Calu3 (cell line): ENCODE results near the gene MED12L. TPM values are rescaled to one million over a fixed set of nuclear protein-coding genes. Genes with fewer than 3 reads are reported as not detected.

Experiments
- BruUV-seq: library from RNA; stranded (reverse); fragments of 400-500 nt; replicated peaks from 2 replicates; lab custom pipeline; 2021; lab: Mats Ljungman, UMichigan
- CTCF ChIA-PET: fragments of 300-600 bp; sonication (Branson Sonifier 250); formaldehyde crosslinking; loops from one replicate; lab custom pipeline; 2022; ENCODE audit warnings: antibody characterized with exemption; lab: Charles Lee
- DNase-seq: peaks from one replicate; pipeline ENCODE4 v3.0.0; 2022
- H3K27ac Mint-ChIP-seq: one replicate; pipeline ENCODE4 v1.8.0; 2022; ENCODE audit warnings: mixed read lengths; ENCODE audit not compliant: unreplicated experiment
- H3K27me3 Mint-ChIP-seq: one replicate; pipeline ENCODE4 v1.8.0; 2022; ENCODE audit warnings: mixed read lengths; ENCODE audit not compliant: unreplicated experiment
- H3K36me3 Mint-ChIP-seq: one replicate; pipeline ENCODE4 v1.8.0; 2022; ENCODE audit warnings: mild to moderate bottlenecking, moderate library complexity, mixed read lengths; ENCODE audit not compliant: insufficient read depth, unreplicated experiment
- H3K4me1 Mint-ChIP-seq: one replicate; pipeline ENCODE4 v1.8.0; 2022; ENCODE audit warnings: mild to moderate bottlenecking, low read depth, mixed read lengths; ENCODE audit not compliant: unreplicated experiment
- H3K4me3 Mint-ChIP-seq: one replicate; pipeline ENCODE4 v1.8.0; 2022; ENCODE audit warnings: mild to moderate bottlenecking, low read depth, moderate library complexity, mixed read lengths; ENCODE audit not compliant: unreplicated experiment
- H3K9me3 Mint-ChIP-seq: one replicate; pipeline ENCODE4 v1.8.0; 2022; ENCODE audit warnings: low read depth, mixed read lengths; ENCODE audit not compliant: unreplicated experiment
- intact Hi-C: fragments of 100-400 bp; cut with micrococcal nuclease; formaldehyde crosslinking; loops from one replicate; pipeline ENCODE4 v1.10.0; 2022; ENCODE audit not compliant: unreplicated experiment
- total RNA-seq: library from RNA; stranded (reverse); gene quantifications from 2 replicates; pipeline ENCODE4 v1.2.3, GENCODE V29; 2022
- TF ChIP-seq, protein P1 (sequence below): fragments of 200-600 bp; IDR thresholded peaks from one replicate; pipeline ENCODE4 v1.8.0; 2022; ENCODE audit warnings: antibody characterized with exemption; ENCODE audit not compliant: unreplicated experiment

MED12L gene
- total RNA-seq, 1 experiment from 2014 or later, result 4.6 TPM

GRCh38 chr3:151145713-151146070 lies 60.2 kb downstream of the MED12L start:
- CTCF ChIA-PET, result interaction anchor here (1.0 to 1.8 kb wide), 3 partner anchors 60 to 219 kb away, joined by 3 to 7 read pairs (median 3); partner anchors contain the start of gene MED12L
- BruUV-seq, result no TSS peak
- Mint-ChIP-seq H3K27ac (no peak overlapping the region), H3K9me3 (no peaks in the 10 kb centered on the region), H3K36me3 (no peaks in the 10 kb centered on the region), H3K27me3 (peaks cover 17% of the 10 kb centered on the region), H3K4me1 (no peaks in the 10 kb centered on the region), H3K4me3 (no peak overlapping the region)
- TF ChIP-seq, protein P1, sequence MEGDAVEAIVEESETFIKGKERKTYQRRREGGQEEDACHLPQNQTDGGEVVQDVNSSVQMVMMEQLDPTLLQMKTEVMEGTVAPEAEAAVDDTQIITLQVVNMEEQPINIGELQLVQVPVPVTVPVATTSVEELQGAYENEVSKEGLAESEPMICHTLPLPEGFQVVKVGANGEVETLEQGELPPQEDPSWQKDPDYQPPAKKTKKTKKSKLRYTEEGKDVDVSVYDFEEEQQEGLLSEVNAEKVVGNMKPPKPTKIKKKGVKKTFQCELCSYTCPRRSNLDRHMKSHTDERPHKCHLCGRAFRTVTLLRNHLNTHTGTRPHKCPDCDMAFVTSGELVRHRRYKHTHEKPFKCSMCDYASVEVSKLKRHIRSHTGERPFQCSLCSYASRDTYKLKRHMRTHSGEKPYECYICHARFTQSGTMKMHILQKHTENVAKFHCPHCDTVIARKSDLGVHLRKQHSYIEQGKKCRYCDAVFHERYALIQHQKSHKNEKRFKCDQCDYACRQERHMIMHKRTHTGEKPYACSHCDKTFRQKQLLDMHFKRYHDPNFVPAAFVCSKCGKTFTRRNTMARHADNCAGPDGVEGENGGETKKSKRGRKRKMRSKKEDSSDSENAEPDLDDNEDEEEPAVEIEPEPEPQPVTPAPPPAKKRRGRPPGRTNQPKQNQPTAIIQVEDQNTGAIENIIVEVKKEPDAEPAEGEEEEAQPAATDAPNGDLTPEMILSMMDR, result no peak
- DNase-seq, result no peak
- intact Hi-C loops, result loop anchor here (1.0 to 5.0 kb wide), 7 partner anchors 58 to 617 kb away; partner anchors contain the start of gene MED12L

DNA sequence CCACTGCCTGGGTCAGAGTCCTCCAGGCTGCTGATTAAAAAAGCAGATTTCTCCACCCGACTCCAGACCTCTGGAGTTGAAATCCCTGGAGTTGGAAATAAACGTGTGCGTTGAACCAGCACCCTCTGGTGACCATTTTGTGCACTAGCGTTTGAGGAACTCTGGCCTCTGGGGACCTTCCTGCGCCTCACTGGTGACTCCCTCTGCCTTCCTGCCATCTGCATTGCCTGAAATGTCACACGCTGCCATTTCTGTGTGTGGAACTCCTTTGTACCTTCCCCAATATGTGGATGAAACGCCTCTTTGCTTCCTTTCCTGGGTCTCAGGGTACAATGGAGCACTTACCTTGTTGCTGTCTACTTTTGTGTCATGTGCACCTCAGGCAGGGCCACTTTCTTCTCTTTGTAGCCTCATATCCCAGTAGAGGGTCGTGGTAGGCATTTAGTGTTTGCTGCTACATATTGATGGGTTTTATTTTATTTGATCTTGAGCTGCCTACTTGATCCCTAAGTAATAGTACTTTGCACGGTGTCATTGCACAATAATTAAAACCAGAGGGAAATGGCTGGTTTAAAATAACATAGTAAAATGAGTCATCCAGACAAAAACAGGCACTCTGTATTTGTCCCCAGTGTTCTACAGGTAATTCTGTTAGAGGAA lies 60.7 kb downstream of the MED12L start:
- CTCF ChIA-PET, result interaction anchor here (0.6 to 1.8 kb wide), 6 partner anchors 10 to 221 kb away, joined by 3 to 7 read pairs (median 4); partner anchors contain the start of gene MED12L
- peaks cover 17% of the 10 kb centered on the region for H3K27me3 Mint-ChIP-seq

GRCh38 chr3:151146731-151147091 lies 61.2 kb downstream of the MED12L start:
- no peaks in the 10 kb centered on the region for H3K4me1 Mint-ChIP-seq
- peaks cover 17% of the 10 kb centered on the region for H3K27me3 Mint-ChIP-seq
- intact Hi-C loops, result loop anchor here (1.0 to 5.0 kb wide), 7 partner anchors 59 to 618 kb away; partner anchors contain the start of gene MED12L
- BruUV-seq, result no TSS peak
- no peaks in the 10 kb centered on the region for H3K9me3 Mint-ChIP-seq
- CTCF ChIA-PET, result interaction anchor here (0.6 to 1.8 kb wide), 6 partner anchors 10 to 221 kb away, joined by 3 to 7 read pairs (median 4); partner anchors contain the start of gene MED12L
- no peak overlapping the region for H3K4me3 Mint-ChIP-seq
- DNase-seq, result peak; percentile 15
- H3K27ac Mint-ChIP-seq, result no peak overlapping the region
- H3K36me3 Mint-ChIP-seq, result no peaks in the 10 kb centered on the region
- TF ChIP-seq, protein P1, result no peak

More for the DNA sequence above, 60.7 kb downstream of the MED12L start:
- H3K27ac Mint-ChIP-seq, result no peak overlapping the region
- H3K4me1 Mint-ChIP-seq, result no peaks in the 10 kb centered on the region
- no peaks in the 10 kb centered on the region for H3K36me3 Mint-ChIP-seq
- BruUV-seq, result no TSS peak
- no peak overlapping the region for H3K4me3 Mint-ChIP-seq
- intact Hi-C loops, result loop anchor here (1.0 to 5.0 kb wide), 7 partner anchors 59 to 618 kb away; partner anchors contain the start of gene MED12L
- DNase-seq, result peak; percentile 78
- H3K9me3 Mint-ChIP-seq, result no peaks in the 10 kb centered on the region
- TF ChIP-seq, protein P1, result peak; percentile 96

GRCh38 chr3:151147299-151147698 lies 61.8 kb downstream of the MED12L start:
- Mint-ChIP-seq H3K36me3 (no peaks in the 10 kb centered on the region), H3K9me3 (no peaks in the 10 kb centered on the region), H3K4me1 (no peaks in the 10 kb centered on the region), H3K4me3 (no peak overlapping the region), H3K27me3 (peaks cover 17% of the 10 kb centered on the region), H3K27ac (no peak overlapping the region)
- no TSS peak for BruUV-seq
- intact Hi-C loops, result loop anchor here (2.0 to 5.0 kb wide), 2 partner anchors 60 to 360 kb away; partner anchors contain the start of gene MED12L
- no peak for DNase-seq
- TF ChIP-seq, protein P1, result no peak
- CTCF ChIA-PET, result interaction anchor here (1.1 to 1.3 kb wide), 2 partner anchors 80 to 139 kb away, joined by 3 to 4 read pairs; no protein-coding TSS in a partner anchor
